Measurements from ENCODE around the gene TP53TG5. TPM values are rescaled to one million over a fixed set of nuclear protein-coding genes. Genes with fewer than 3 reads are reported as not detected.

The TP53TG5 gene
- total RNA-seq, 6 experiments from 2014 or later, result not detected

DNA sequence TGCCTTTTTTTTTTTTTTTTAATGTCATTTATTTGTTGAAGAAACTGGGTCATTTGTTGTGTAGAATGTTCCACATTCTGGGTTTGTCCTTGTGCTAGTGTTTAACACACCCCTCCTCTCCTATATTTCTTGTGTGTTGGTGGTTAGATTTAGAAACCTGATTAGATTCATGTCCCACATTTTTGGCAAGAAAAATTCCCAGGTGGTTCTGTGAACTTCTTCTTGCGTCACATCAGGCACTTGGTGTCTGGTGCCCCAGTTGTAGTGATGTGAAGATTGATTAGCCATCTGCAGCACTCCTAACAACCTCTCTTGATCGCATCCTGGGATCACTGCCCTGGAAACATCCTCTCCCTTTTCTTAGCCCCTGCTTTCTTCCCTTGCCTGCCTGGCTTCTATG, 45.6 kb upstream of the TP53TG5 start:
- no peak for DNase-seq
- peaks cover 0 to 48% (median 22%) of the 10 kb centered on the region in 4 donors for H3K36me3 ChIP-seq

DNA sequence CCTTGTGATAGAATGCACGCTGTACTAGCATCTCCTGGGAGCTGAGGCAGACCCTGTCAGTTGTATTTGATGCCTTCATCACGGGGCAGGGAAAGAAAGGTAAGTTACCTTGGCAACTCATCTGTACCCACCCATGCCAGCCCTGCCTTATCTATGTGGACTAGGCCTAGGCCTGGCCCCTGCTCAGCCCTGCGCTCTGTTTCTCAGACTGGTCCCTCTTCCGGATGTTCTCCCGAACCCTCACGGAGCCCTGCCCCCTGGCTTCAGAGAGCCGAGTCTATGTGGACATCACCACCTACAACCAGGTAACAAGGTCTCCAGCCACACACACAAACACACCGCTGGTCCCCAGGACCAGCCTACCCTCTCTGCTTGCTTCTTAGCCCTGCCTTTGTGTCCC, 42.0 kb upstream of the TP53TG5 start:
- Histone ChIP-seq H3K4me3 (no peak overlapping the region), H3K27ac (no peak overlapping the region), H3K4me1 (peaks cover 0 to 21% (median 5%) of the 10 kb centered on the region in 4 donors), H3K9me3 (no peaks in the 10 kb centered on the region), H3K27me3 (no peaks in the 10 kb centered on the region), H3K36me3 (peaks cover 0 to 42% (median 22%) of the 10 kb centered on the region in 4 donors)
- ATAC-seq (no peak), DNase-seq (no peak)
- no peak for TF ChIP-seq POLR2A (IDR thresholded peaks at IDR 0.05)
- TF ChIP-seq, protein P1, sequence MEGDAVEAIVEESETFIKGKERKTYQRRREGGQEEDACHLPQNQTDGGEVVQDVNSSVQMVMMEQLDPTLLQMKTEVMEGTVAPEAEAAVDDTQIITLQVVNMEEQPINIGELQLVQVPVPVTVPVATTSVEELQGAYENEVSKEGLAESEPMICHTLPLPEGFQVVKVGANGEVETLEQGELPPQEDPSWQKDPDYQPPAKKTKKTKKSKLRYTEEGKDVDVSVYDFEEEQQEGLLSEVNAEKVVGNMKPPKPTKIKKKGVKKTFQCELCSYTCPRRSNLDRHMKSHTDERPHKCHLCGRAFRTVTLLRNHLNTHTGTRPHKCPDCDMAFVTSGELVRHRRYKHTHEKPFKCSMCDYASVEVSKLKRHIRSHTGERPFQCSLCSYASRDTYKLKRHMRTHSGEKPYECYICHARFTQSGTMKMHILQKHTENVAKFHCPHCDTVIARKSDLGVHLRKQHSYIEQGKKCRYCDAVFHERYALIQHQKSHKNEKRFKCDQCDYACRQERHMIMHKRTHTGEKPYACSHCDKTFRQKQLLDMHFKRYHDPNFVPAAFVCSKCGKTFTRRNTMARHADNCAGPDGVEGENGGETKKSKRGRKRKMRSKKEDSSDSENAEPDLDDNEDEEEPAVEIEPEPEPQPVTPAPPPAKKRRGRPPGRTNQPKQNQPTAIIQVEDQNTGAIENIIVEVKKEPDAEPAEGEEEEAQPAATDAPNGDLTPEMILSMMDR (IDR thresholded peaks at IDR 0.05), result no peak
- 77% methylated on average over 2 of the region's 8 CpGs for WGBS (ENCODE audit: insufficient coverage, low coverage, low lambda C conversion rate, missing lambda C conversion rate)
- intact Hi-C loops (cut with DNase I), result loop anchor here in 1 of 2 donors (10.0 kb wide), 1 partner anchor 45 kb away; the partner anchor contains the start of gene TP53TG5

More for the DNA sequence above, 45.6 kb upstream of the TP53TG5 start:
- intact Hi-C loops (cut with DNase I), result loop anchor here in 1 of 2 donors (10.0 kb wide), 1 partner anchor 49 kb away; the partner anchor contains the start of gene TP53TG5
- no peaks in the 10 kb centered on the region for H3K27me3 ChIP-seq
- no peak for ATAC-seq
- 100% methylated on average over 2 of the region's 2 CpGs for WGBS (ENCODE audit: insufficient coverage, low coverage, low lambda C conversion rate, missing lambda C conversion rate)
- TF ChIP-seq, protein P1 (IDR thresholded peaks at IDR 0.05), result no peak
- no peak for TF ChIP-seq POLR2A (IDR thresholded peaks at IDR 0.05)
- H3K27ac ChIP-seq, result no peak overlapping the region
- peaks cover 0 to 8% (median 3%) of the 10 kb centered on the region in 4 donors for H3K4me1 ChIP-seq
- H3K4me3 ChIP-seq, result no peak overlapping the region
- no peaks in the 10 kb centered on the region for H3K9me3 ChIP-seq

- peaks cover 0 to 21% (median 6%) of the 10 kb centered on the region in 4 donors for H3K4me1 ChIP-seq
- peak in 2 of 3 donors; percentile 45 to 64 for DNase-seq
- intact Hi-C loops (cut with DNase I), result loop anchor here in 1 of 2 donors (10.0 kb wide), 1 partner anchor 45 kb away; the partner anchor contains the start of gene TP53TG5
- no peaks in the 10 kb centered on the region for H3K9me3 ChIP-seq
- WGBS (ENCODE audit: insufficient coverage, low coverage, low lambda C conversion rate, missing lambda C conversion rate), result 47% methylated on average over 8 of the region's 17 CpGs
- TF ChIP-seq, protein P1 (IDR thresholded peaks at IDR 0.05), result no peak
- TF ChIP-seq POLR2A (IDR thresholded peaks at IDR 0.05), result no peak
- no peaks in the 10 kb centered on the region for H3K27me3 ChIP-seq
- no peak overlapping the region for H3K4me3 ChIP-seq
- H3K36me3 ChIP-seq, result peaks cover 0 to 38% (median 20%) of the 10 kb centered on the region in 4 donors
- ATAC-seq, result peak; percentile 68 to 83 (median 80)
- H3K27ac ChIP-seq, result peak overlapping the region in 1 of 3 donors; percentile 15
These were observed 41.3 kb upstream of the TP53TG5 start for GRCh38 chr20:45419188-45420091.

GRCh38 chr20:45416917-45417316, 38.8 kb upstream of the TP53TG5 start:
- Histone ChIP-seq H3K9me3 (no peaks in the 10 kb centered on the region), H3K4me1 (peaks cover 0 to 21% (median 6%) of the 10 kb centered on the region in 4 donors), H3K27me3 (no peaks in the 10 kb centered on the region), H3K4me3 (peak overlapping the region; percentile 80 to 98 (median 83)), H3K36me3 (peaks cover 0 to 23% (median 13%) of the 10 kb centered on the region in 4 donors), H3K27ac (no peak overlapping the region)
- ATAC-seq, result no peak
- DNase-seq, result no peak
- WGBS (ENCODE audit: insufficient coverage, low coverage, low lambda C conversion rate, missing lambda C conversion rate), result 56% methylated on average over 2 of the region's 2 CpGs
- no peak for TF ChIP-seq POLR2A (IDR thresholded peaks at IDR 0.05)
- TF ChIP-seq, protein P1 (IDR thresholded peaks at IDR 0.05), result no peak
- intact Hi-C loops (cut with DNase I), result no loop called here

All from right lobe of liver (tissue), 6 donors.